ENCODE measurements around the gene TEX9. TPM values are rescaled to one million over a fixed set of nuclear protein-coding genes. Genes with fewer than 3 reads are reported as not detected.
A peak's percentile ranks its signal among the peaks of the same experiment; 100 is the strongest.
"Not testable (repeated sequence)": the region's sequence is repeated elsewhere in the genome, so short reads cannot be mapped to it uniquely, and the experiment has no call there.

The TEX9 gene
- 9.1 and 11.8 TPM in 2 replicates for total RNA-seq (2021)
- Bru-seq, nascent RNA, result percentile 61 among the genes with signal in this experiment
- BruChase-seq, experiment 1, labeled RNA remaining after a 2-hour chase, result percentile 66 among the genes with signal in this experiment
- BruChase-seq, experiment 2, labeled RNA remaining after a 6-hour chase, result percentile 50 among the genes with signal in this experiment
- long read RNA-seq, partial matches to known transcripts, result 4 of 23 reads
- long read RNA-seq, other reads (novel, unspliced or antisense), result 19 of 23 reads

- peak within 1 kb of the TSS; percentile 98 for H3K4me3 ChIP-seq
- H4K20me1 ChIP-seq (ENCODE audit: insufficient read depth), result no peaks in the 10 kb centered on the region
- H3K4me1 ChIP-seq (replicated peaks; ENCODE audit: insufficient read depth), result peaks cover 5% of the 10 kb centered on the region; the same call in 1 of the 2 replicates
- POLR2A ChIA-PET (ENCODE audit: unreplicated experiment), result interaction anchor here (0.7 kb wide), 1 partner anchor 97 kb away, joined by 3 read pairs; no protein-coding TSS in a partner anchor
- H3K9me2 ChIP-seq (ENCODE audit: insufficient read depth), result no peaks in the 10 kb centered on the region
- no peaks in the 10 kb centered on the region for H3K9me3 ChIP-seq (ENCODE audit: insufficient read depth, low read depth)
- H2AFZ ChIP-seq, result peak within 1 kb of the TSS; percentile 99
- H3F3A ChIP-seq (ENCODE audit: insufficient read depth, low read depth), result 0 out of 2 replicates have a peak, but pooled peaks cover 7% of the 10 kb centered on the region
- H3K79me2 ChIP-seq (ENCODE audit: low read depth), result no peaks in the 10 kb centered on the region
- no peak for TF ChIP-seq EZH2 (IDR thresholded peaks at IDR 0.05; ENCODE audit: low read depth)
- TF ChIP-seq CTCF (conservative IDR thresholded peaks at IDR 0.05), result no peak
- intact Hi-C loops (cut with micrococcal nuclease; ENCODE audit: unreplicated experiment), result loop anchor here (5.0 kb wide), 1 partner anchor 118 kb away; no protein-coding TSS in a partner anchor
- peak; percentile 66 to 80 for DNase-seq
- peak within 1 kb of the TSS; percentile 97 for H3K4me2 ChIP-seq
- CTCF ChIA-PET, result no interaction called here
- no peaks in the 10 kb centered on the region for H3K36me3 ChIP-seq (ENCODE audit: low read depth)
- no peaks in the 10 kb centered on the region for H3K27me3 ChIP-seq (ENCODE audit: insufficient read depth, low read depth)
- no peak within 1 kb of the TSS; the same call in 1 of the 2 replicates for H3K27ac ChIP-seq
- BruUV-seq (replicated peaks), result no TSS peak
Observed at GRCh38 chr15:56365075-56365711, at the start of gene TEX9. TSS of gene TEX9 (plus strand) at chr15:56365426. CDS start at chr15:56365451, 25 bp downstream.

- CTCF ChIA-PET; DNase-seq; H3K27ac ChIP-seq; BruUV-seq (replicated peaks); H3K4me2 ChIP-seq; H3F3A ChIP-seq (ENCODE audit: insufficient read depth, low read depth); intact Hi-C loops (cut with micrococcal nuclease; ENCODE audit: unreplicated experiment); H3K79me2 ChIP-seq (ENCODE audit: low read depth); H3K4me3 ChIP-seq; H3K4me1 ChIP-seq (replicated peaks; ENCODE audit: insufficient read depth); H3K27me3 ChIP-seq (ENCODE audit: insufficient read depth, low read depth); H3K9me3 ChIP-seq (ENCODE audit: insufficient read depth, low read depth); H2AFZ ChIP-seq; H3K9me2 ChIP-seq (ENCODE audit: insufficient read depth); POLR2A ChIA-PET (ENCODE audit: unreplicated experiment); H3K36me3 ChIP-seq (ENCODE audit: low read depth); H4K20me1 ChIP-seq (ENCODE audit: insufficient read depth): not testable (repeated sequence)
Observed at GRCh38 chr15:56316561-56316960, 48.7 kb upstream of the TEX9 start.

- Histone ChIP-seq H3K79me2 (ENCODE audit: low read depth) (no peaks in the 10 kb centered on the region), H3K4me2 (no peak overlapping the region), H3K9me2 (ENCODE audit: insufficient read depth) (no peaks in the 10 kb centered on the region), H2AFZ (no peak overlapping the region), H3F3A (ENCODE audit: insufficient read depth, low read depth) (no peaks in the 10 kb centered on the region), H3K36me3 (ENCODE audit: low read depth) (no peaks in the 10 kb centered on the region), H3K4me1 (replicated peaks; ENCODE audit: insufficient read depth) (peaks cover 6% of the 10 kb centered on the region; the same call in 1 of the 2 replicates), H4K20me1 (ENCODE audit: insufficient read depth) (no peaks in the 10 kb centered on the region), H3K4me3 (no peak overlapping the region), H3K27ac (no peak overlapping the region), H3K27me3 (ENCODE audit: insufficient read depth, low read depth) (no peaks in the 10 kb centered on the region), H3K9me3 (ENCODE audit: insufficient read depth, low read depth) (no peaks in the 10 kb centered on the region)
- POLR2A ChIA-PET (ENCODE audit: unreplicated experiment), result no interaction called here
- DNase-seq, result no peak
- intact Hi-C loops (cut with micrococcal nuclease; ENCODE audit: unreplicated experiment), result no loop called here
- TF ChIP-seq CTCF (conservative IDR thresholded peaks at IDR 0.05) (no peak), EZH2 (IDR thresholded peaks at IDR 0.05; ENCODE audit: low read depth) (no peak)
- CTCF ChIA-PET, result interaction anchor here (0.5 kb wide), 1 partner anchor 77 kb away, joined by 3 read pairs; the partner anchor contains the start of gene RFX7
- BruUV-seq (replicated peaks), result no TSS peak
Observed at GRCh38 chr15:56320316-56320715, 44.9 kb upstream of the TEX9 start.
